GM23248 (cell line): ENCODE measurements around the gene BCR.
"Not testable (repeated sequence)": the region's sequence is repeated elsewhere in the genome, so short reads cannot be mapped to it uniquely, and the experiment has no call there.

Experiments
- EZH2 ChIP-seq: fragments of 200-600 bp; sonication (generic); IDR thresholded peaks from 2 replicates; pipeline ENCODE4 v1.6.1; 2018; ENCODE audit warnings: antibody characterized with exemption, mild to moderate bottlenecking; ENCODE audit not compliant: insufficient read depth, poor library complexity, severe bottlenecking
- EZH2phosphoT487 ChIP-seq: fragments of 200-600 bp; sonication (generic); IDR thresholded peaks from 2 replicates; pipeline ENCODE4 v1.6.1; 2018; ENCODE audit warnings: antibody characterized with exemption, moderate library complexity, mild to moderate bottlenecking, low read depth; ENCODE audit not compliant: insufficient read depth

DNA sequence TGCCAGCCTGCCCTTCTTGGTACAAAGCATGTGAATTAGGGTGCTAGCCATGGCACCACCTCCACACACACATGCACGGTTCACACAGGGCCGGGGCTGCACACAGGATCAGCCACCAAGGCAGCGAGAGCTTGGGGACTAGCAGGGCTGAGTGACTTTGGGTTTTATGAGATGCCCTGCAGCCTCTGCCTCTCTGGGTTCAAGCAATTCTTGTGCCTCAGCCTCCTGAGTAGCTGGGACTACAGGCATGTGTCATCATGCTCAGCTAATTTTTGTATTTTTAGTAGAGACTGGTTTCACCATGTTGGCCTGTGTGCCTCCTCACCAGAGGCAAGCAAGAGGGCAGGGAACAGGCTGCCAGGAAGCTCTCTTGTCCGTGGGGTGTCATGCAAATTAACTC is 43.3 kb upstream of the BCR start:
- TF ChIP-seq EZH2, EZH2phosphoT487: not testable (repeated sequence)
